Smooth muscle cell of the brain vasculature (primary cell): ENCODE measurements around the gene GALNT5.
"Not testable (repeated sequence)": the region's sequence is repeated elsewhere in the genome, so short reads cannot be mapped to it uniquely, and the experiment has no call there.

Source experiments
- DNase-seq: peaks from one replicate; pipeline ENCODE4 v3.0.0-alpha.2; 2012; ENCODE audit warnings: low read depth, low spot score

GALNT5 gene

GRCh38 chr2:157326698-157327097 is 69.2 kb downstream of the GALNT5 start:
- DNase-seq: no peak

- DNase-seq: no peak
These were observed 69.7 kb downstream of the GALNT5 start for GRCh38 chr2:157327200-157327599.

GRCh38 chr2:157327621-157328500 is 70.4 kb downstream of the GALNT5 start:
- peak; percentile 47 for DNase-seq

- no peak for DNase-seq
These were observed 72.0 kb downstream of the GALNT5 start for GRCh38 chr2:157329524-157329923.

- no peak for DNase-seq
These were observed 76.0 kb downstream of the GALNT5 start for GRCh38 chr2:157333304-157334047.

- no peak for DNase-seq
These were observed 76.8 kb downstream of the GALNT5 start for GRCh38 chr2:157334335-157334734.

- DNase-seq: no peak
These were observed 77.3 kb downstream of the GALNT5 start for GRCh38 chr2:157334797-157335196.

GRCh38 chr2:157336137-157337010 is 78.9 kb downstream of the GALNT5 start:
- no peak for DNase-seq

GRCh38 chr2:157337978-157338377 is 80.5 kb downstream of the GALNT5 start:
- no peak for DNase-seq

GRCh38 chr2:157339965-157340655 is 82.6 kb downstream of the GALNT5 start:
- DNase-seq: no peak

- DNase-seq: not testable (repeated sequence)
These were observed 83.9 kb downstream of the GALNT5 start for GRCh38 chr2:157341381-157341780.

GRCh38 chr2:157345647-157346389 is 88.3 kb downstream of the GALNT5 start:
- DNase-seq: no peak

- DNase-seq: no peak
These were observed 90.9 kb downstream of the GALNT5 start for GRCh38 chr2:157348291-157348921.

- DNase-seq: no peak
These were observed 92.5 kb downstream of the GALNT5 start for GRCh38 chr2:157349949-157350515.

- DNase-seq: no peak
These were observed 98.1 kb downstream of the GALNT5 start for GRCh38 chr2:157355618-157356017.

GRCh38 chr2:157359628-157360027 is 102.1 kb downstream of the GALNT5 start:
- no peak for DNase-seq

- DNase-seq: no peak
These were observed 104.0 kb downstream of the GALNT5 start for GRCh38 chr2:157361526-157361925.

- DNase-seq: no peak
These were observed 105.1 kb downstream of the GALNT5 start for GRCh38 chr2:157362627-157363026.

GRCh38 chr2:157363612-157364101 is 106.2 kb downstream of the GALNT5 start:
- no peak for DNase-seq
